Skeletal muscle tissue (tissue), 4 donors: ENCODE results near the gene GADD45B. TPM values are rescaled to one million over a fixed set of nuclear protein-coding genes. Genes with fewer than 3 reads are reported as not detected.

ENCODE experiments used
- H3K27ac ChIP-seq: one replicate; pipeline ENCODE4 v1.7.0; 2013; ENCODE audit warnings: mild to moderate bottlenecking, low read depth, low read length, inconsistent platforms
- H3K27me3 ChIP-seq, 3 donors: one replicate each; pipeline ENCODE4 v1.7.0; 2013; ENCODE audit warnings: low read length in 3 of 3; ENCODE audit not compliant: control insufficient read depth in 3 of 3, insufficient read depth in 3 of 3
- H3K36me3 ChIP-seq, 3 donors: one replicate each; pipeline ENCODE4 v1.7.0; 2013; ENCODE audit warnings: low read length in 3 of 3; ENCODE audit not compliant: control insufficient read depth in 3 of 3, insufficient read depth in 3 of 3
- H3K4me1 ChIP-seq, 3 donors: one replicate each; pipeline ENCODE4 v1.7.0; 2013; ENCODE audit warnings: low read length in 3 of 3, mild to moderate bottlenecking in 3 of 3; ENCODE audit not compliant: control insufficient read depth in 3 of 3, insufficient read depth in 3 of 3
- H3K4me3 ChIP-seq, 3 donors: one replicate each; pipeline ENCODE4 v1.7.0; 2013; ENCODE audit warnings: low read length in 3 of 3
- H3K9ac ChIP-seq, 3 donors: one replicate each; pipeline ENCODE4 v1.7.0; 2013; ENCODE audit warnings: low read length in 3 of 3, mild to moderate bottlenecking in 3 of 3, moderate library complexity in 2 of 3, low read depth in 1 of 3
- H3K9me3 ChIP-seq, 3 donors: one replicate each; pipeline ENCODE4 v1.7.0; 2013; ENCODE audit warnings: low read length in 3 of 3; ENCODE audit not compliant: control insufficient read depth in 3 of 3
- total RNA-seq: library from RNA; depleted of rRNA; stranded (reverse); fragments of >200 nt; gene quantifications from one replicate; pipeline ENCODE4 v1.2.3, GENCODE V29; 2014
- donor health status: Osteomylitis.

The GADD45B gene
- total RNA-seq, result 5.7 TPM

GRCh38 chr19:2475702-2476450, at the start of gene GADD45B:
Gene GADD45B, plus strand, starts transcription at chr19:2476127. Its CDS starts 232 bp downstream, at chr19:2476359.
- peak within 1 kb of the TSS; percentile 97 to 99 (median 98) for H3K9ac ChIP-seq
- H3K9me3 ChIP-seq, result no peaks in the 10 kb centered on the region
- H3K27ac ChIP-seq, result peak within 1 kb of the TSS; percentile 95
- peaks cover 13 to 32% (median 32%) of the 10 kb centered on the region in 3 donors for H3K4me1 ChIP-seq
- H3K27me3 ChIP-seq, result no peaks in the 10 kb centered on the region
- peaks cover 0 to 8% (median 0%) of the 10 kb centered on the region in 3 donors for H3K36me3 ChIP-seq
- peak within 1 kb of the TSS; percentile 96 to 99 (median 99) for H3K4me3 ChIP-seq

- no peaks in the 10 kb centered on the region for H3K27me3 ChIP-seq
- peaks cover 34 to 40% (median 36%) of the 10 kb centered on the region in 3 donors for H3K4me1 ChIP-seq
- peak overlapping the region; percentile 81 to 96 (median 95) for H3K4me3 ChIP-seq
- H3K36me3 ChIP-seq, result peaks cover 0 to 15% (median 11%) of the 10 kb centered on the region in 3 donors
- peak overlapping the region; percentile 98 for H3K27ac ChIP-seq
- peak overlapping the region; percentile 92 to 97 (median 97) for H3K9ac ChIP-seq
- H3K9me3 ChIP-seq, result no peaks in the 10 kb centered on the region
Observed at GRCh38 chr19:2426611-2427428, 49.1 kb upstream of the GADD45B start.

GRCh38 chr19:2427429-2428320, 48.3 kb upstream of the GADD45B start, which contains the start of gene TIMM13:
Gene TIMM13, minus strand, starts transcription at chr19:2427586. Its CDS starts 53 bp downstream, at chr19:2427533.
- Histone ChIP-seq H3K9ac (peak within 1 kb of the TSS; percentile 92 to 97 (median 97)), H3K4me1 (peaks cover 34 to 39% (median 36%) of the 10 kb centered on the region in 3 donors), H3K36me3 (peaks cover 0 to 18% (median 13%) of the 10 kb centered on the region in 3 donors), H3K27me3 (no peaks in the 10 kb centered on the region), H3K9me3 (no peaks in the 10 kb centered on the region), H3K27ac (peak within 1 kb of the TSS; percentile 98), H3K4me3 (peak within 1 kb of the TSS; percentile 88 to 96 (median 95))

- H3K4me1 ChIP-seq, result peaks cover 30 to 35% (median 32%) of the 10 kb centered on the region in 3 donors
- peak overlapping the region; percentile 88 to 96 (median 95) for H3K4me3 ChIP-seq
- peak overlapping the region; percentile 92 to 97 (median 97) for H3K9ac ChIP-seq
- H3K27ac ChIP-seq, result peak overlapping the region; percentile 98
- H3K27me3 ChIP-seq, result no peaks in the 10 kb centered on the region
- no peaks in the 10 kb centered on the region for H3K9me3 ChIP-seq
- H3K36me3 ChIP-seq, result peaks cover 0 to 18% (median 13%) of the 10 kb centered on the region in 3 donors
Observed at GRCh38 chr19:2428321-2428690, 47.6 kb upstream of the GADD45B start.

GRCh38 chr19:2428756-2429711, 46.9 kb upstream of the GADD45B start:
- peak overlapping the region in 2 of 3 donors; percentile 97 for H3K9ac ChIP-seq
- no peaks in the 10 kb centered on the region for H3K27me3 ChIP-seq

GRCh38 chr19:2429917-2430535, 45.9 kb upstream of the GADD45B start:
- peaks cover 27 to 32% (median 31%) of the 10 kb centered on the region in 3 donors for H3K4me1 ChIP-seq
- no peaks in the 10 kb centered on the region for H3K27me3 ChIP-seq
- H3K9ac ChIP-seq, result no peak overlapping the region
- H3K4me3 ChIP-seq, result no peak overlapping the region
- H3K36me3 ChIP-seq, result peaks cover 4 to 21% (median 21%) of the 10 kb centered on the region in 3 donors
- no peak overlapping the region for H3K27ac ChIP-seq
- H3K9me3 ChIP-seq, result no peaks in the 10 kb centered on the region

More at GRCh38 chr19:2428756-2429711, 46.9 kb upstream of the GADD45B start:
- Histone ChIP-seq H3K4me1 (peaks cover 27 to 32% (median 31%) of the 10 kb centered on the region in 3 donors), H3K9me3 (no peaks in the 10 kb centered on the region), H3K27ac (peak overlapping the region; percentile 98), H3K36me3 (peaks cover 0 to 21% (median 15%) of the 10 kb centered on the region in 3 donors), H3K4me3 (peak overlapping the region; percentile 88 to 96 (median 95))

GRCh38 chr19:2431318-2432055, 44.4 kb upstream of the GADD45B start:
- Histone ChIP-seq H3K4me1 (peaks cover 16 to 20% (median 19%) of the 10 kb centered on the region in 3 donors), H3K9me3 (no peaks in the 10 kb centered on the region), H3K9ac (no peak overlapping the region), H3K27ac (no peak overlapping the region), H3K36me3 (peaks cover 4 to 18% (median 17%) of the 10 kb centered on the region in 3 donors), H3K4me3 (no peak overlapping the region), H3K27me3 (no peaks in the 10 kb centered on the region)
